ENCODE results near the gene DMBX1.

DMBX1 gene

GRCh38 chr1:46506470-46507219 is 17.0 kb downstream of the DMBX1 start:
- no peak overlapping the region for H3K4me3 ChIP-seq (ENCODE audit: low read length)
- no peak for DNase-seq (ENCODE audit: low read depth)
- TF ChIP-seq, protein P1, sequence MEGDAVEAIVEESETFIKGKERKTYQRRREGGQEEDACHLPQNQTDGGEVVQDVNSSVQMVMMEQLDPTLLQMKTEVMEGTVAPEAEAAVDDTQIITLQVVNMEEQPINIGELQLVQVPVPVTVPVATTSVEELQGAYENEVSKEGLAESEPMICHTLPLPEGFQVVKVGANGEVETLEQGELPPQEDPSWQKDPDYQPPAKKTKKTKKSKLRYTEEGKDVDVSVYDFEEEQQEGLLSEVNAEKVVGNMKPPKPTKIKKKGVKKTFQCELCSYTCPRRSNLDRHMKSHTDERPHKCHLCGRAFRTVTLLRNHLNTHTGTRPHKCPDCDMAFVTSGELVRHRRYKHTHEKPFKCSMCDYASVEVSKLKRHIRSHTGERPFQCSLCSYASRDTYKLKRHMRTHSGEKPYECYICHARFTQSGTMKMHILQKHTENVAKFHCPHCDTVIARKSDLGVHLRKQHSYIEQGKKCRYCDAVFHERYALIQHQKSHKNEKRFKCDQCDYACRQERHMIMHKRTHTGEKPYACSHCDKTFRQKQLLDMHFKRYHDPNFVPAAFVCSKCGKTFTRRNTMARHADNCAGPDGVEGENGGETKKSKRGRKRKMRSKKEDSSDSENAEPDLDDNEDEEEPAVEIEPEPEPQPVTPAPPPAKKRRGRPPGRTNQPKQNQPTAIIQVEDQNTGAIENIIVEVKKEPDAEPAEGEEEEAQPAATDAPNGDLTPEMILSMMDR (conservative IDR thresholded peaks at IDR 0.05; ENCODE audit: low read depth, low read length), result no peak

- H3K4me3 ChIP-seq (ENCODE audit: low read length), result no peak overlapping the region
- DNase-seq (ENCODE audit: low read depth), result no peak
- TF ChIP-seq, protein P1 (conservative IDR thresholded peaks at IDR 0.05; ENCODE audit: low read depth, low read length), result no peak
These were observed 19.1 kb downstream of the DMBX1 start for GRCh38 chr1:46508757-46509156.

DNA sequence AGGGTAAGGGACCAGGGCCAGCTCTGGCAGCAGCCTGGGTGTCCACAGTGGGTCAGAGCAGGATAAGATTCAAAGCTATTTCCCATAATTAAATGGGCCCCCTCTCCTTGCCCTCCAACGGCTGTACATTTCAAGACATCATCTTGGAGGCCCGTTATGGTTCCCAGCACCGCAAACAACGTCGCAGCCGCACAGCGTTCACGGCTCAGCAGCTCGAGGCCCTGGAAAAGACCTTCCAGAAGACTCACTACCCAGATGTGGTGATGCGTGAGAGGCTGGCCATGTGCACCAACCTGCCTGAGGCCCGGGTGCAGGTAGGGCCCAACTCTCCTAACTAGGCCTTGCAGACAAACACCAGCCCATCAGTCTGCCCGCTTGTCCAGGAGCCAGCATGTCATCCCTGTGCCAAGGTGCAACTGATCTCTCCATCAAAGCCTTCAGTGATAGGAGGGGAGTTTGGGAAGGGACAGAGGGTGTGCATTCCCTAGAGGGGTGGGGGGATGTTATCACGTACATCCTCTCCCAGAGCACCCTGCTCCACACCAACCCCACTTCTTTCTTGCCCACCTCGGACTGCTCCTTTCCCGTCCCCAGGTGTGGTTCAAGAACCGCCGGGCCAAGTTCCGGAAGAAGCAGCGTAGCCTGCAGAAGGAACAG is 20.8 kb downstream of the DMBX1 start:
- no peak for DNase-seq (ENCODE audit: low read depth)
- TF ChIP-seq, protein P1 (conservative IDR thresholded peaks at IDR 0.05; ENCODE audit: low read depth, low read length), result no peak

GRCh38 chr1:46510998-46511365 is 21.3 kb downstream of the DMBX1 start:
- DNase-seq (ENCODE audit: low read depth), result no peak
- H3K4me3 ChIP-seq (ENCODE audit: low read length), result no peak overlapping the region
- TF ChIP-seq, protein P1 (conservative IDR thresholded peaks at IDR 0.05; ENCODE audit: low read depth, low read length), result no peak

More for the DNA sequence above, 20.8 kb downstream of the DMBX1 start:
- no peak overlapping the region for H3K4me3 ChIP-seq (ENCODE audit: low read length)

- TF ChIP-seq, protein P1 (conservative IDR thresholded peaks at IDR 0.05; ENCODE audit: low read depth, low read length), result no peak
- H3K4me3 ChIP-seq (ENCODE audit: low read length), result no peak overlapping the region
- DNase-seq (ENCODE audit: low read depth), result no peak
These were observed 22.6 kb downstream of the DMBX1 start for GRCh38 chr1:46512135-46512791.

GRCh38 chr1:46512792-46513190 is 23.2 kb downstream of the DMBX1 start:
- DNase-seq (ENCODE audit: low read depth), result no peak
- H3K4me3 ChIP-seq (ENCODE audit: low read length), result no peak overlapping the region
- TF ChIP-seq, protein P1 (conservative IDR thresholded peaks at IDR 0.05; ENCODE audit: low read depth, low read length), result no peak

Measured in retinal pigment epithelial cell (primary cell).